ENCODE measurements around the gene ZNF500. TPM values are rescaled to one million over a fixed set of nuclear protein-coding genes. Genes with fewer than 3 reads are reported as not detected.

The ZNF500 gene
- total RNA-seq, 4 donors from 2014 or later = 11.0 to 31.2 (median 20.2) TPM

- no peak overlapping the region for H3K27ac ChIP-seq
- intact Hi-C loops (cut with DNase I; ENCODE audit: low total_unique reads) = no loop called here
- no peaks in the 10 kb centered on the region for H3K27me3 ChIP-seq
- no peak for TF ChIP-seq CTCF (IDR thresholded peaks at IDR 0.05)
- TF ChIP-seq POLR2A (IDR thresholded peaks at IDR 0.05) = no peak
- H3K4me1 ChIP-seq = no peaks in the 10 kb centered on the region
- H3K4me3 ChIP-seq = no peak overlapping the region
- no peaks in the 10 kb centered on the region for H3K36me3 ChIP-seq
- no peak for DNase-seq
- H3K9me3 ChIP-seq = no peaks in the 10 kb centered on the region
These were observed 12.1 kb downstream of the ZNF500 start for GRCh38 chr16:4754865-4755264.

GRCh38 chr16:4753227-4753626 is 13.7 kb downstream of the ZNF500 start:
- intact Hi-C loops (cut with DNase I; ENCODE audit: low total_unique reads) = no loop called here
- TF ChIP-seq POLR2A (IDR thresholded peaks at IDR 0.05) (no peak), CTCF (IDR thresholded peaks at IDR 0.05) (no peak)
- no peaks in the 10 kb centered on the region for H3K9me3 ChIP-seq
- H3K4me3 ChIP-seq = no peak overlapping the region
- DNase-seq = no peak
- H3K4me1 ChIP-seq = no peaks in the 10 kb centered on the region
- no peaks in the 10 kb centered on the region for H3K27me3 ChIP-seq
- H3K27ac ChIP-seq = no peak overlapping the region
- no peaks in the 10 kb centered on the region for H3K36me3 ChIP-seq

GRCh38 chr16:4752351-4753100 is 14.4 kb downstream of the ZNF500 start:
- Histone ChIP-seq H3K4me1 (no peaks in the 10 kb centered on the region), H3K27me3 (no peaks in the 10 kb centered on the region), H3K27ac (no peak overlapping the region), H3K9me3 (no peaks in the 10 kb centered on the region), H3K4me3 (no peak overlapping the region), H3K36me3 (no peaks in the 10 kb centered on the region)
- intact Hi-C loops (cut with DNase I; ENCODE audit: low total_unique reads) = no loop called here
- TF ChIP-seq POLR2A (IDR thresholded peaks at IDR 0.05) = no peak
- no peak for TF ChIP-seq CTCF (IDR thresholded peaks at IDR 0.05)
- DNase-seq = no peak

- Histone ChIP-seq H3K36me3 (no peaks in the 10 kb centered on the region), H3K9me3 (no peaks in the 10 kb centered on the region), H3K27ac (no peak overlapping the region), H3K4me1 (peaks cover 0 to 8% of the 10 kb centered on the region in 2 donors), H3K27me3 (no peaks in the 10 kb centered on the region), H3K4me3 (no peak overlapping the region)
- DNase-seq = no peak
- intact Hi-C loops (cut with DNase I; ENCODE audit: low total_unique reads) = no loop called here
- TF ChIP-seq POLR2A (IDR thresholded peaks at IDR 0.05) (no peak), CTCF (IDR thresholded peaks at IDR 0.05) (no peak)
These were observed 16.1 kb downstream of the ZNF500 start for GRCh38 chr16:4750896-4751295.

- H3K27me3 ChIP-seq = no peaks in the 10 kb centered on the region
- peaks cover 0 to 8% of the 10 kb centered on the region in 2 donors for H3K4me1 ChIP-seq
- H3K36me3 ChIP-seq = no peaks in the 10 kb centered on the region
- no peak overlapping the region for H3K27ac ChIP-seq
- H3K4me3 ChIP-seq = no peak overlapping the region
- intact Hi-C loops (cut with DNase I; ENCODE audit: low total_unique reads) = no loop called here
- DNase-seq = no peak
- TF ChIP-seq CTCF (IDR thresholded peaks at IDR 0.05) (no peak), POLR2A (IDR thresholded peaks at IDR 0.05) (no peak)
- H3K9me3 ChIP-seq = no peaks in the 10 kb centered on the region
These were observed 17.2 kb downstream of the ZNF500 start for GRCh38 chr16:4749700-4750257.

Data from uterus (tissue), 4 donors.